Fibroblast of gingiva (primary cell): ENCODE results near the gene NTM.

Experiments used
- DNase-seq: peaks from one replicate; pipeline ENCODE4 v3.0.0-alpha.2; 2011; ENCODE audit warnings: low read depth

The NTM gene

GRCh38 chr11:132080127-132080526 lies 709.7 kb downstream of the NTM start:
- DNase-seq, result no peak

- DNase-seq, result no peak
Observed at GRCh38 chr11:132082566-132082965, 712.2 kb downstream of the NTM start.

GRCh38 chr11:132084433-132084832 lies 714.0 kb downstream of the NTM start:
- no peak for DNase-seq

GRCh38 chr11:132087148-132087547 lies 716.7 kb downstream of the NTM start:
- DNase-seq, result no peak

- DNase-seq, result no peak
Observed at GRCh38 chr11:132088551-132088950, 718.1 kb downstream of the NTM start.

- no peak for DNase-seq
Observed at GRCh38 chr11:132093536-132094259, 723.3 kb downstream of the NTM start.

GRCh38 chr11:132094598-132094997 lies 724.2 kb downstream of the NTM start:
- DNase-seq, result no peak

- DNase-seq, result no peak
Observed at GRCh38 chr11:132095230-132096131, 725.1 kb downstream of the NTM start.

- DNase-seq, result no peak
Observed at GRCh38 chr11:132096132-132096825, 725.9 kb downstream of the NTM start.

GRCh38 chr11:132099692-132100091 lies 729.3 kb downstream of the NTM start:
- DNase-seq, result no peak

- no peak for DNase-seq
Observed at GRCh38 chr11:132100583-132100982, 730.2 kb downstream of the NTM start.

- peak; percentile 50 for DNase-seq
Observed at GRCh38 chr11:132101881-132102280, 731.5 kb downstream of the NTM start.

GRCh38 chr11:132103021-132103420 lies 732.6 kb downstream of the NTM start:
- DNase-seq, result no peak

GRCh38 chr11:132106096-132106982 lies 735.9 kb downstream of the NTM start:
- no peak for DNase-seq

- DNase-seq, result peak; percentile 68
Observed at GRCh38 chr11:132111316-132111715, 740.9 kb downstream of the NTM start.

- peak; percentile 95 for DNase-seq
Observed at GRCh38 chr11:132111838-132112237, 741.4 kb downstream of the NTM start.

- DNase-seq, result no peak
Observed at GRCh38 chr11:132112846-132113245, 742.4 kb downstream of the NTM start.

GRCh38 chr11:132114185-132114584 lies 743.8 kb downstream of the NTM start:
- peak; percentile 53 for DNase-seq

GRCh38 chr11:132114743-132115142 lies 744.3 kb downstream of the NTM start:
- no peak for DNase-seq

- no peak for DNase-seq
Observed at GRCh38 chr11:132115454-132115853, 745.0 kb downstream of the NTM start.

- DNase-seq, result no peak
Observed at GRCh38 chr11:132116516-132116915, 746.1 kb downstream of the NTM start.

- DNase-seq, result no peak
Observed at GRCh38 chr11:132118661-132119060, 748.2 kb downstream of the NTM start.
